ENCODE measurements around the gene C9orf153. TPM values are rescaled to one million over a fixed set of nuclear protein-coding genes. Genes with fewer than 3 reads are reported as not detected.
A peak's percentile ranks its signal among the peaks of the same experiment; 100 is the strongest.

Gene C9orf153
- total and polyA plus RNA-seq, 2 of the 13 experiments (the other 11 are each of a cell fraction or from before 2014, with no cell fraction given): 0.17 to 0.44 TPM

DNA sequence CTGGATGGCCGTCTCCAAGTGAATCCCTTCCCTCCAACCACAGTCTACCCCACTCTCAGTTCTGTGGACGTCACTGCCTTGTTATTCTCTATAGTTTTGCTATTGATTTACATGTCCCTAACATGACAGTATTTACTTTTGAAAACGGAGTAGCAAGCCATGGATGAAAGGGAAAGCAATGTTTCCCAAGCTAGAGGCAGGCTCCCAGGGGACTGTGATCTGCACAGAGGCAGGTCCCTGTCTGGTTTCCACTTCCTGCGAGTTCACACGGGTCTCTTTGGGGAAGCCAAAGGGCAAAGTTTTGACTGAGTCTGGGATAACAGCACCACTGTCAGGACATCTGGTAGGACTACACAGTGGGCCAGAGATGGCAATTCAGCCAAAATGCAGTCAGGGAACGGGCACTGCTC is 12.7 kb downstream of the C9orf153 start (continued):
- TF ChIP-seq ZMYM3 (CRISPR knock-in tag; IDR thresholded peaks at IDR 0.05): 0 out of 2 replicates have a peak, but pooled peaks have one; percentile 8
- TF ChIP-seq, protein P1, sequence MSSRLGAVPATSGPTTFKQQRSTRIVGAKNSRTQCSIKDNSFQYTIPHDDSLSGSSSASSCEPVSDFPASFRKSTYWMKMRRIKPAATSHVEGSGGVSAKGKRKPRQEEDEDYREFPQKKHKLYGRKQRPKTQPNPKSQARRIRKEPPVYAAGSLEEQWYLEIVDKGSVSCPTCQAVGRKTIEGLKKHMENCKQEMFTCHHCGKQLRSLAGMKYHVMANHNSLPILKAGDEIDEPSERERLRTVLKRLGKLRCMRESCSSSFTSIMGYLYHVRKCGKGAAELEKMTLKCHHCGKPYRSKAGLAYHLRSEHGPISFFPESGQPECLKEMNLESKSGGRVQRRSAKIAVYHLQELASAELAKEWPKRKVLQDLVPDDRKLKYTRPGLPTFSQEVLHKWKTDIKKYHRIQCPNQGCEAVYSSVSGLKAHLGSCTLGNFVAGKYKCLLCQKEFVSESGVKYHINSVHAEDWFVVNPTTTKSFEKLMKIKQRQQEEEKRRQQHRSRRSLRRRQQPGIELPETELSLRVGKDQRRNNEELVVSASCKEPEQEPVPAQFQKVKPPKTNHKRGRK (CRISPR knock-in tag; IDR thresholded peaks at IDR 0.05): no peak
- TF ChIP-seq, protein P2, sequence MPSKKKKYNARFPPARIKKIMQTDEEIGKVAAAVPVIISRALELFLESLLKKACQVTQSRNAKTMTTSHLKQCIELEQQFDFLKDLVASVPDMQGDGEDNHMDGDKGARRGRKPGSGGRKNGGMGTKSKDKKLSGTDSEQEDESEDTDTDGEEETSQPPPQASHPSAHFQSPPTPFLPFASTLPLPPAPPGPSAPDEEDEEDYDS (CRISPR knock-in tag; IDR thresholded peaks at IDR 0.05): no peak
- TF ChIP-seq HNRNPLL (IDR thresholded peaks at IDR 0.05; ENCODE audit: low read depth, low read length, poor library complexity, severe bottlenecking): no peak
- TF ChIP-seq ZNF253 (CRISPR knock-in tag; IDR thresholded peaks at IDR 0.05; ENCODE audit: borderline replicate concordance): no peak
- TF ChIP-seq, protein P3, sequence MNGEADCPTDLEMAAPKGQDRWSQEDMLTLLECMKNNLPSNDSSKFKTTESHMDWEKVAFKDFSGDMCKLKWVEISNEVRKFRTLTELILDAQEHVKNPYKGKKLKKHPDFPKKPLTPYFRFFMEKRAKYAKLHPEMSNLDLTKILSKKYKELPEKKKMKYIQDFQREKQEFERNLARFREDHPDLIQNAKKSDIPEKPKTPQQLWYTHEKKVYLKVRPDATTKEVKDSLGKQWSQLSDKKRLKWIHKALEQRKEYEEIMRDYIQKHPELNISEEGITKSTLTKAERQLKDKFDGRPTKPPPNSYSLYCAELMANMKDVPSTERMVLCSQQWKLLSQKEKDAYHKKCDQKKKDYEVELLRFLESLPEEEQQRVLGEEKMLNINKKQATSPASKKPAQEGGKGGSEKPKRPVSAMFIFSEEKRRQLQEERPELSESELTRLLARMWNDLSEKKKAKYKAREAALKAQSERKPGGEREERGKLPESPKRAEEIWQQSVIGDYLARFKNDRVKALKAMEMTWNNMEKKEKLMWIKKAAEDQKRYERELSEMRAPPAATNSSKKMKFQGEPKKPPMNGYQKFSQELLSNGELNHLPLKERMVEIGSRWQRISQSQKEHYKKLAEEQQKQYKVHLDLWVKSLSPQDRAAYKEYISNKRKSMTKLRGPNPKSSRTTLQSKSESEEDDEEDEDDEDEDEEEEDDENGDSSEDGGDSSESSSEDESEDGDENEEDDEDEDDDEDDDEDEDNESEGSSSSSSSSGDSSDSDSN (CRISPR knock-in tag; IDR thresholded peaks at IDR 0.05): peak; percentile 56
- TF ChIP-seq NFRKB (IDR thresholded peaks at IDR 0.05): no peak
- TF ChIP-seq, protein P4, sequence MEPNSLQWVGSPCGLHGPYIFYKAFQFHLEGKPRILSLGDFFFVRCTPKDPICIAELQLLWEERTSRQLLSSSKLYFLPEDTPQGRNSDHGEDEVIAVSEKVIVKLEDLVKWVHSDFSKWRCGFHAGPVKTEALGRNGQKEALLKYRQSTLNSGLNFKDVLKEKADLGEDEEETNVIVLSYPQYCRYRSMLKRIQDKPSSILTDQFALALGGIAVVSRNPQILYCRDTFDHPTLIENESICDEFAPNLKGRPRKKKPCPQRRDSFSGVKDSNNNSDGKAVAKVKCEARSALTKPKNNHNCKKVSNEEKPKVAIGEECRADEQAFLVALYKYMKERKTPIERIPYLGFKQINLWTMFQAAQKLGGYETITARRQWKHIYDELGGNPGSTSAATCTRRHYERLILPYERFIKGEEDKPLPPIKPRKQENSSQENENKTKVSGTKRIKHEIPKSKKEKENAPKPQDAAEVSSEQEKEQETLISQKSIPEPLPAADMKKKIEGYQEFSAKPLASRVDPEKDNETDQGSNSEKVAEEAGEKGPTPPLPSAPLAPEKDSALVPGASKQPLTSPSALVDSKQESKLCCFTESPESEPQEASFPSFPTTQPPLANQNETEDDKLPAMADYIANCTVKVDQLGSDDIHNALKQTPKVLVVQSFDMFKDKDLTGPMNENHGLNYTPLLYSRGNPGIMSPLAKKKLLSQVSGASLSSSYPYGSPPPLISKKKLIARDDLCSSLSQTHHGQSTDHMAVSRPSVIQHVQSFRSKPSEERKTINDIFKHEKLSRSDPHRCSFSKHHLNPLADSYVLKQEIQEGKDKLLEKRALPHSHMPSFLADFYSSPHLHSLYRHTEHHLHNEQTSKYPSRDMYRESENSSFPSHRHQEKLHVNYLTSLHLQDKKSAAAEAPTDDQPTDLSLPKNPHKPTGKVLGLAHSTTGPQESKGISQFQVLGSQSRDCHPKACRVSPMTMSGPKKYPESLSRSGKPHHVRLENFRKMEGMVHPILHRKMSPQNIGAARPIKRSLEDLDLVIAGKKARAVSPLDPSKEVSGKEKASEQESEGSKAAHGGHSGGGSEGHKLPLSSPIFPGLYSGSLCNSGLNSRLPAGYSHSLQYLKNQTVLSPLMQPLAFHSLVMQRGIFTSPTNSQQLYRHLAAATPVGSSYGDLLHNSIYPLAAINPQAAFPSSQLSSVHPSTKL (CRISPR knock-in tag; IDR thresholded peaks at IDR 0.05): 0 out of 2 replicates have a peak, but pooled peaks have one; percentile 19
- peak; percentile 40; the same call in 1 of the 2 replicates for TF ChIP-seq SMC3 (IDR thresholded peaks at IDR 0.05; ENCODE audit: low read length)
- no peak for TF ChIP-seq TEAD3 (CRISPR knock-in tag; optimal IDR thresholded peaks at IDR 0.05; ENCODE audit: borderline replicate concordance)
- TF ChIP-seq, protein P5, sequence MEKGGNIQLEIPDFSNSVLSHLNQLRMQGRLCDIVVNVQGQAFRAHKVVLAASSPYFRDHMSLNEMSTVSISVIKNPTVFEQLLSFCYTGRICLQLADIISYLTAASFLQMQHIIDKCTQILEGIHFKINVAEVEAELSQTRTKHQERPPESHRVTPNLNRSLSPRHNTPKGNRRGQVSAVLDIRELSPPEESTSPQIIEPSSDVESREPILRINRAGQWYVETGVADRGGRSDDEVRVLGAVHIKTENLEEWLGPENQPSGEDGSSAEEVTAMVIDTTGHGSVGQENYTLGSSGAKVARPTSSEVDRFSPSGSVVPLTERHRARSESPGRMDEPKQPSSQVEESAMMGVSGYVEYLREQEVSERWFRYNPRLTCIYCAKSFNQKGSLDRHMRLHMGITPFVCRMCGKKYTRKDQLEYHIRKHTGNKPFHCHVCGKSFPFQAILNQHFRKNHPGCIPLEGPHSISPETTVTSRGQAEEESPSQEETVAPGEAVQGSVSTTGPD (CRISPR knock-in tag; IDR thresholded peaks at IDR 0.05): no peak
- 0 out of 2 replicates have a peak, but pooled peaks have one; percentile 21 for TF ChIP-seq TARDBP (CRISPR knock-in tag; IDR thresholded peaks at IDR 0.05)
- TF ChIP-seq FLYWCH1 (CRISPR knock-in tag; IDR thresholded peaks at IDR 0.05): no peak
- TF ChIP-seq CCDC6 (CRISPR knock-in tag; IDR thresholded peaks at IDR 0.05): no peak
- no peak for TF ChIP-seq ATAD3A (CRISPR knock-in tag; IDR thresholded peaks at IDR 0.05)
- peak; percentile 47; the same call in 1 of the 2 replicates for TF ChIP-seq NR2F6 (IDR thresholded peaks at IDR 0.05)
- peak; percentile 49 for TF ChIP-seq NR2F6 (CRISPR knock-in tag; IDR thresholded peaks at IDR 0.05)
- TF ChIP-seq CHD2 (IDR thresholded peaks at IDR 0.05; ENCODE audit: low read depth, low read length): no peak
- TF ChIP-seq, protein P6, sequence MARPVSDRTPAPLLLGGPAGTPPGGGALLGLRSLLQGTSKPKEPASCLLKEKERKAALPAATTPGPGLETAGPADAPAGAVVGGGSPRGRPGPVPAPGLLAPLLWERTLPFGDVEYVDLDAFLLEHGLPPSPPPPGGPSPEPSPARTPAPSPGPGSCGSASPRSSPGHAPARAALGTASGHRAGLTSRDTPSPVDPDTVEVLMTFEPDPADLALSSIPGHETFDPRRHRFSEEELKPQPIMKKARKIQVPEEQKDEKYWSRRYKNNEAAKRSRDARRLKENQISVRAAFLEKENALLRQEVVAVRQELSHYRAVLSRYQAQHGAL (CRISPR knock-in tag; IDR thresholded peaks at IDR 0.05; ENCODE audit: not compliant biosample characterization): no peak
- peak; percentile 63 for TF ChIP-seq RAD21 (CRISPR knock-in tag; IDR thresholded peaks at IDR 0.05)
- peak; percentile 80 for TF ChIP-seq HNF4A (CRISPR knock-in tag; IDR thresholded peaks at IDR 0.05)
- no peak for TF ChIP-seq ZSCAN29 (CRISPR knock-in tag; conservative IDR thresholded peaks at IDR 0.05)
